Thoracic aorta (tissue), 2 donors: ENCODE measurements around the gene PLEKHA5. TPM values are rescaled to one million over a fixed set of nuclear protein-coding genes. Genes with fewer than 3 reads are reported as not detected.

ENCODE experiments used
- ATAC-seq: fragments of 150-250 bp; one replicate; pipeline ENCODE4 v1.8.0; 2017; ENCODE audit warnings: low read depth; ENCODE audit not compliant: insufficient number of reproducible peaks, low FRiP score
- DNase-seq: peaks from one replicate; pipeline ENCODE4 v3.0.0-alpha.2; 2020; ENCODE audit warnings: low spot score
- H3K27ac ChIP-seq, 2 donors: fragments of 200-600 bp; sonication (generic); 1 replicate in 1 of 2; 2 replicates in 1 of 2; pipeline ENCODE4 v1.5.1; 2016; ENCODE audit warnings: mild to moderate bottlenecking in 2 of 2, moderate library complexity in 2 of 2
- H3K27me3 ChIP-seq: fragments of 200-600 bp; sonication (generic); replicated peaks from 2 replicates; pipeline ENCODE4 v1.6.0; 2016; ENCODE audit warnings: mild to moderate bottlenecking; ENCODE audit not compliant: insufficient read depth
- H3K36me3 ChIP-seq: fragments of 200-600 bp; sonication (generic); one replicate; pipeline ENCODE4 v1.5.1; 2016
- H3K4me1 ChIP-seq, 2 donors: fragments of 200-600 bp; sonication (generic); 1 replicate in 1 of 2; 2 replicates in 1 of 2; pipeline versions ENCODE4 v1.5.1 to v1.6.0; 2016; ENCODE audit warnings: low read depth in 2 of 2, mild to moderate bottlenecking in 1 of 2; ENCODE audit not compliant: control insufficient read depth in 1 of 2
- H3K4me3 ChIP-seq: fragments of 200-600 bp; sonication (generic); 2 replicates; pipeline ENCODE4 v1.5.1; 2016; ENCODE audit warnings: mild to moderate bottlenecking
- H3K9me3 ChIP-seq: fragments of 200-600 bp; sonication (generic); 2 replicates; pipeline ENCODE4 v1.5.1; 2016
- CTCF ChIP-seq: fragments of 200-600 bp; sonication (generic); IDR thresholded peaks from one replicate; pipeline ENCODE4 v1.5.1; 2019; ENCODE audit warnings: antibody characterized with exemption
- total RNA-seq, 2 donors: library from RNA; depleted of rRNA; stranded (reverse); fragments of >200 nt; gene quantifications; one replicate each; pipeline versions ENCODE4 v1.1.0 to v1.2.3, GENCODE V29; 2016

Gene PLEKHA5
- total RNA-seq, 2 donors from 2014 or later: 18.4 to 27.7 TPM

GRCh38 chr12:19155981-19156734 is 26.6 kb downstream of the PLEKHA5 start:
- H3K4me3 ChIP-seq: no peak overlapping the region
- ATAC-seq: no peak
- TF ChIP-seq CTCF: no peak
- no peaks in the 10 kb centered on the region for H3K9me3 ChIP-seq
- no peaks in the 10 kb centered on the region for H3K36me3 ChIP-seq
- no peak for DNase-seq
- no peak overlapping the region for H3K27ac ChIP-seq
- H3K27me3 ChIP-seq: no peaks in the 10 kb centered on the region
- peaks cover 11 to 20% of the 10 kb centered on the region in 2 donors for H3K4me1 ChIP-seq

GRCh38 chr12:19158923-19159322 is 29.4 kb downstream of the PLEKHA5 start:
- TF ChIP-seq CTCF: no peak
- Histone ChIP-seq H3K9me3 (no peaks in the 10 kb centered on the region), H3K36me3 (no peaks in the 10 kb centered on the region), H3K4me1 (peaks cover 11 to 19% of the 10 kb centered on the region in 2 donors), H3K27me3 (no peaks in the 10 kb centered on the region), H3K27ac (no peak overlapping the region), H3K4me3 (no peak overlapping the region)
- ATAC-seq (no peak), DNase-seq (no peak)

DNA sequence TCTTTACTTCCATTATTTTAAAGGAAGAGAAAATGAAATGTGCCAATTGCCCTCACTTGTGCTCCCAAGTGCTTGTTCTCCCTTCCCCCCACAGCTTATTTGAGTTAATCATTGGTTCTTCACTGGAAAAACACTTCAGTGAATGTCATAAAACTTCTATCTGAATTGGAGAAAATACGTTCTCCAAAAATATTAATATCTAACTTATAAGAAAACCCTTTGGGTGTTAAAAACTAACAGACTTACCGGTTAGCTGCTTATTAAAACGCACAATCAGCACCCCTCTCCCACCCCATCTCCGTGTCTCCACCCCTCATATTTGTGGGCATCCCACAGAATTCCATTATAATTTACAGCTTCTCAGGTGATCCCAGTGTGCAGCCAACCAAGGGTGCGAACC is 31.7 kb downstream of the PLEKHA5 start:
- H3K27me3 ChIP-seq: no peaks in the 10 kb centered on the region
- H3K36me3 ChIP-seq: no peaks in the 10 kb centered on the region
- no peak for TF ChIP-seq CTCF
- H3K9me3 ChIP-seq: no peaks in the 10 kb centered on the region
- H3K27ac ChIP-seq: no peak overlapping the region
- DNase-seq (no peak), ATAC-seq (no peak)
- peaks cover 7 to 13% of the 10 kb centered on the region in 2 donors for H3K4me1 ChIP-seq
- no peak overlapping the region for H3K4me3 ChIP-seq

GRCh38 chr12:19165451-19165850 is 35.9 kb downstream of the PLEKHA5 start:
- no peak for TF ChIP-seq CTCF
- DNase-seq (no peak), ATAC-seq (no peak)
- H3K27ac ChIP-seq: no peak overlapping the region
- no peaks in the 10 kb centered on the region for H3K27me3 ChIP-seq
- no peaks in the 10 kb centered on the region for H3K9me3 ChIP-seq
- no peaks in the 10 kb centered on the region for H3K4me1 ChIP-seq
- no peaks in the 10 kb centered on the region for H3K36me3 ChIP-seq
- H3K4me3 ChIP-seq: no peak overlapping the region

- H3K4me3 ChIP-seq: no peak overlapping the region
- no peak for TF ChIP-seq CTCF
- H3K4me1 ChIP-seq: no peaks in the 10 kb centered on the region
- no peak for DNase-seq
- ATAC-seq: no peak
- no peaks in the 10 kb centered on the region for H3K27me3 ChIP-seq
- H3K9me3 ChIP-seq: no peaks in the 10 kb centered on the region
- H3K27ac ChIP-seq: no peak overlapping the region
- H3K36me3 ChIP-seq: no peaks in the 10 kb centered on the region
Observed at GRCh38 chr12:19166387-19166786, 36.9 kb downstream of the PLEKHA5 start.
